D721Med (cell line): ENCODE results near the gene ADGRF5.

Source experiments
- DNase-seq: peaks from one replicate; pipeline ENCODE4 v3.0.0; 2011; ENCODE audit warnings: low spot score; ENCODE audit not compliant: insufficient read length
- FAIRE-seq: peaks from 2 replicates; lab custom pipeline; 2011; peaks lifted over from hg19 to GRCh38; lab: Jason Lieb, UNC
- TF ChIP-seq, protein P1 (sequence below): IDR thresholded peaks from 2 replicates; pipeline ENCODE4 v1.5.1; 2012; ENCODE audit warnings: mild to moderate bottlenecking, control low read depth; ENCODE audit not compliant: insufficient read depth; ENCODE audit errors: missing control alignments

ADGRF5 gene

GRCh38 chr6:46931416-46931815 is 9.7 kb upstream of the ADGRF5 start:
- no peak for DNase-seq
- TF ChIP-seq, protein P1, sequence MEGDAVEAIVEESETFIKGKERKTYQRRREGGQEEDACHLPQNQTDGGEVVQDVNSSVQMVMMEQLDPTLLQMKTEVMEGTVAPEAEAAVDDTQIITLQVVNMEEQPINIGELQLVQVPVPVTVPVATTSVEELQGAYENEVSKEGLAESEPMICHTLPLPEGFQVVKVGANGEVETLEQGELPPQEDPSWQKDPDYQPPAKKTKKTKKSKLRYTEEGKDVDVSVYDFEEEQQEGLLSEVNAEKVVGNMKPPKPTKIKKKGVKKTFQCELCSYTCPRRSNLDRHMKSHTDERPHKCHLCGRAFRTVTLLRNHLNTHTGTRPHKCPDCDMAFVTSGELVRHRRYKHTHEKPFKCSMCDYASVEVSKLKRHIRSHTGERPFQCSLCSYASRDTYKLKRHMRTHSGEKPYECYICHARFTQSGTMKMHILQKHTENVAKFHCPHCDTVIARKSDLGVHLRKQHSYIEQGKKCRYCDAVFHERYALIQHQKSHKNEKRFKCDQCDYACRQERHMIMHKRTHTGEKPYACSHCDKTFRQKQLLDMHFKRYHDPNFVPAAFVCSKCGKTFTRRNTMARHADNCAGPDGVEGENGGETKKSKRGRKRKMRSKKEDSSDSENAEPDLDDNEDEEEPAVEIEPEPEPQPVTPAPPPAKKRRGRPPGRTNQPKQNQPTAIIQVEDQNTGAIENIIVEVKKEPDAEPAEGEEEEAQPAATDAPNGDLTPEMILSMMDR = no peak
- FAIRE-seq = no peak

GRCh38 chr6:46930331-46930730 is 8.6 kb upstream of the ADGRF5 start:
- DNase-seq (no peak), FAIRE-seq (no peak)
- TF ChIP-seq, protein P1 = no peak

- FAIRE-seq (no peak), DNase-seq (no peak)
- TF ChIP-seq, protein P1 = no peak
Measured at GRCh38 chr6:46927066-46927465, 5.3 kb upstream of the ADGRF5 start.

DNA sequence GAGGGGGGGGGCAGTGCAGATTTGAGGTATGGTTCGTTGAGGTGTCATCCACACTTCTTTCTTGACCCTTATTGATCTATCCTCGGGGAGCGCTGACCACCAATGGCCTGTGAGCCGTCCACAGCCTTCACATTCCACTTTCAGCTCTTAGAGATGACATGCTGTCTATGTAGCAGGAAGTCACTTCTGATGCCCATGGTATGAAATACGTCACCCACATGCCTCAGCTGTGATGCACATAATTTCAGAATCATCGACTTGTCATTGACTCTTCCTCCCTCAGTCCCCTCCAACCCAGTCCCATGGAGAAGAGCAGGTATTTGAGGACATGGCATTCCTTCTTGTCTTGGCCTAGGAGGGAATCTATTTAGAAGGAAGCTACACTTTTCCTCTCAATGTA is 4.7 kb upstream of the ADGRF5 start:
- DNase-seq (no peak), FAIRE-seq (no peak)
- TF ChIP-seq, protein P1 = no peak

GRCh38 chr6:46925563-46926253 is 4.0 kb upstream of the ADGRF5 start:
- DNase-seq = no peak
- no peak for FAIRE-seq
- TF ChIP-seq, protein P1 = no peak

- no peak for DNase-seq
- FAIRE-seq = no peak
- TF ChIP-seq, protein P1 = no peak
Measured at GRCh38 chr6:46923476-46923875, 1.7 kb upstream of the ADGRF5 start.

DNA sequence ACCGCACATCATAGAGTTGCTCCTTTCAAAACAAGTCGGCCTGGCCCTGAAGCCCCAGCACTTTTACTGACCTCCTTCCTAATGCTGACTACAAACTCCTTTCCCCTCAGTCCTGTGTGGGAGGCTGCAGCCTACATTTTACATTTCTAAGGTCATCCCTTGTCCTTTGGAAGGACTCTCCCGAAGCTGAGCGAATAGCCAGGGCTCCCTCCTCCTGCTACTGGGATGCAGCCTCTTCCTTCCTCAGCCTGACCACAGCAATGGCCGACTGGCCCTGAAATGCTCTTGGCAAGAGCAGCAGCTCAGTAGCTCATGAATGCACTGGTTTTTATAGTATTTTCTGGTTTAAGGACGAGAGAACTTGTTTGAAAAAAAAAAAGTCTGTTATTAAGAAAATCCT is 679 bp downstream of the ADGRF5 start:
- TF ChIP-seq, protein P1 = no peak
- DNase-seq (no peak), FAIRE-seq (no peak)
